Fibroblast of lung (primary cell): ENCODE results near the gene SAP30BP. TPM values are rescaled to one million over a fixed set of nuclear protein-coding genes. Genes with fewer than 3 reads are reported as not detected.

Experiments used
- DNase-seq, 2 donors: peaks; one replicate each; pipeline versions ENCODE4 v3.0.0 to v3.0.0-alpha.2; 2010; ENCODE audit warnings: low read depth in 2 of 2
- H2AFZ ChIP-seq: 2 replicates; pipeline ENCODE4 v1.5.1; 2012; ENCODE audit warnings: low read length, control low read depth, inconsistent platforms
- H3K27ac ChIP-seq: 2 replicates; pipeline ENCODE4 v1.5.1; 2011; ENCODE audit warnings: low read length, control low read depth; ENCODE audit not compliant: insufficient read depth
- H3K27me3 ChIP-seq: 2 replicates; pipeline ENCODE4 v1.5.1; 2011; ENCODE audit warnings: mild to moderate bottlenecking, low read length; ENCODE audit not compliant: control insufficient read depth, insufficient read depth
- H3K36me3 ChIP-seq: 2 replicates; pipeline ENCODE4 v1.5.1; 2011; ENCODE audit warnings: low read length; ENCODE audit not compliant: control insufficient read depth, insufficient read depth
- H3K4me1 ChIP-seq: 2 replicates; pipeline ENCODE4 v1.5.1; 2011; ENCODE audit warnings: low read length; ENCODE audit not compliant: control insufficient read depth, insufficient read depth; ENCODE audit errors: extremely low read depth
- H3K4me2 ChIP-seq: 2 replicates; pipeline ENCODE4 v1.5.1; 2011; ENCODE audit warnings: low read length, control low read depth; ENCODE audit not compliant: insufficient read depth; ENCODE audit errors: extremely low read depth
- H3K4me3 ChIP-seq, 4 experiments: fragments of 200-600 bp in 1 of 4; sonication (generic) in 1 of 4; replicated peaks in 1 of 4; 2 replicates each; pipeline ENCODE4 v1.5.1; 2011 to 2016; ENCODE audit warnings: low read length in 4 of 4, low read depth in 3 of 4, mild to moderate bottlenecking in 3 of 4, control low read depth in 2 of 4, inconsistent platforms in 1 of 4, mixed read lengths in 1 of 4; ENCODE audit not compliant: insufficient read depth in 1 of 4; ENCODE audit errors: control extremely low read depth in 1 of 4
- H3K79me2 ChIP-seq: 2 replicates; pipeline ENCODE4 v1.5.1; 2012; ENCODE audit warnings: mild to moderate bottlenecking, low read length, inconsistent platforms; ENCODE audit not compliant: control insufficient read depth, insufficient read depth
- H3K9ac ChIP-seq: 2 replicates; pipeline ENCODE4 v1.5.1; 2011; ENCODE audit warnings: mild to moderate bottlenecking, low read length, control low read depth; ENCODE audit not compliant: insufficient read depth
- H3K9me3 ChIP-seq: 2 replicates; pipeline ENCODE4 v1.5.1; 2012; ENCODE audit warnings: low read depth, low read length; ENCODE audit not compliant: control insufficient read depth, insufficient read depth
- H4K20me1 ChIP-seq: 2 replicates; pipeline ENCODE4 v1.5.1; 2011; ENCODE audit warnings: low read length; ENCODE audit not compliant: control insufficient read depth, insufficient read depth; ENCODE audit errors: extremely low read depth
- CTCF ChIP-seq, 2 donors: IDR thresholded peaks in 1 of 2; conservative IDR thresholded peaks in 1 of 2; 1 replicate in 1 of 2; 2 replicates in 1 of 2; pipeline ENCODE4 v1.5.1; 2011 to 2012; ENCODE audit warnings: low read length in 2 of 2, control low read depth in 1 of 2, inconsistent platforms in 1 of 2, low read depth in 1 of 2, mild to moderate bottlenecking in 1 of 2
- EZH2 ChIP-seq: IDR thresholded peaks from 2 replicates; pipeline ENCODE4 v1.5.1; 2012; ENCODE audit warnings: low read length, control low read depth, mild to moderate bottlenecking; ENCODE audit errors: missing control alignments
- polyA plus RNA-seq, 2 donors: library from polyadenylated mRNA; depleted of rRNA in 1 of 2; stranded (reverse) in 1 of 2; unstranded in 1 of 2; fragments of >200 nt; gene quantifications; 2 replicates each; pipeline ENCODE4 v1.2.1, GENCODE V29; 2011 to 2012; ENCODE audit warnings: missing spikeins in 1 of 2
- total RNA-seq: library from RNA; depleted of rRNA; stranded (reverse); fragments of >200 nt; gene quantifications from 2 replicates; pipeline ENCODE4 v1.2.1, GENCODE V29; 2014

The SAP30BP gene
- total and polyA plus RNA-seq, 2 donors (not counting 1 experiment from before 2014, with no cell fraction given) = 43.9 to 61.0 TPM

DNA sequence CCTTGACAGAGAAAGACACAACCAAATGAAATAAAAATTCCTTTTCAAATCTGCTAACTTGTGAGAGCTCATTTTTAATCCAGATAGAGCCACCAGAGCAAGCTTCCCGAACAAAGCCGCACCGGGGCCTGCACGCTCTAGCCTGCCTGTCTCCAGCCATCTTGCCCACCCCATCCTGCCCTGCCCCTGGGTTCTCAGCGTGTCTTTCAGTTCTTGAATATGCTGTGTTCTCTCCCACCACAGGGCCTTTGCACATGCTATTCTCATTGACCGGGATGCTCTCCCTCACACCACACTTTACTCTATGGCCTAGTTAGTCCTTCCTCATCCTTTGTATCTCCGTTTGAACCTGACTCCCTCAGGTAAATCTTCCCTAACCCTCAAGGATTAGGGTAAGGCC lies 19.2 kb upstream of the SAP30BP start:
- Histone ChIP-seq H3K4me2 (no peak overlapping the region), H3K9ac (no peak overlapping the region), H2AFZ (no peak overlapping the region), H3K27me3 (no peaks in the 10 kb centered on the region), H3K9me3 (no peaks in the 10 kb centered on the region), H3K4me3 (no peak overlapping the region), H3K79me2 (no peaks in the 10 kb centered on the region), H4K20me1 (no peaks in the 10 kb centered on the region), H3K4me1 (no peaks in the 10 kb centered on the region), H3K27ac (no peak overlapping the region), H3K36me3 (peaks cover 4% of the 10 kb centered on the region)
- DNase-seq = no peak
- TF ChIP-seq CTCF (conservative IDR thresholded peaks at IDR 0.05 in 1 of 2, IDR thresholded peaks at IDR 0.05 in 1 of 2; ENCODE audit: low read depth in 1 of 2, low read length in 2 of 2) = no peak
- TF ChIP-seq EZH2 = no peak

DNA sequence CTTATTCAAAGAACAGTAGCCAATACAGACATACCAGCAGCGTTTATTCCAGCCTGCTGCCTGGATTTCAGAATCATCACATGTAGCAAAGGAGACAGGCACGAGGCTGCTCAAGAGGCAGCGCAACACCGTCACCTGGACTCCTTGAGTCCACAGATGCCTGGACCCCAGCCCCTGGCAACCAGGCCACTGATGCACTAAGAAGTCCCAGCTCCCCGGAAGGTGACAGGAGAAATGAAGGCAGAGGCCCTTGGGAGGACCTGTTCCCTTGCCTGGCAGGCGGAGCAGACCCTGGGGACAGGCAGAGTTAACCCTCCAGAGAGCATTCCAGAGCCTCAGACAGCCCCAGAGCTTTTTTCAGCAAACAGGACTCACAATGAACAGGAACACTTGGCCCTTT lies 17.5 kb upstream of the SAP30BP start:
- H3K4me3 ChIP-seq = no peak overlapping the region
- H3K27me3 ChIP-seq = no peaks in the 10 kb centered on the region
- no peaks in the 10 kb centered on the region for H3K79me2 ChIP-seq
- TF ChIP-seq CTCF (conservative IDR thresholded peaks at IDR 0.05 in 1 of 2, IDR thresholded peaks at IDR 0.05 in 1 of 2; ENCODE audit: low read depth in 1 of 2, low read length in 2 of 2) = no peak
- TF ChIP-seq EZH2 = no peak
- H3K4me2 ChIP-seq = no peak overlapping the region
- no peak overlapping the region for H3K9ac ChIP-seq
- DNase-seq = no peak
- no peak overlapping the region for H2AFZ ChIP-seq
- H4K20me1 ChIP-seq = no peaks in the 10 kb centered on the region
- no peaks in the 10 kb centered on the region for H3K9me3 ChIP-seq
- no peak overlapping the region for H3K27ac ChIP-seq
- H3K4me1 ChIP-seq = no peaks in the 10 kb centered on the region
- peaks cover 5% of the 10 kb centered on the region for H3K36me3 ChIP-seq

- peaks cover 5% of the 10 kb centered on the region for H3K36me3 ChIP-seq
- no peak overlapping the region for H2AFZ ChIP-seq
- H3K9me3 ChIP-seq = no peaks in the 10 kb centered on the region
- H3K27me3 ChIP-seq = no peaks in the 10 kb centered on the region
- no peak overlapping the region for H3K9ac ChIP-seq
- no peaks in the 10 kb centered on the region for H3K4me1 ChIP-seq
- H3K4me3 ChIP-seq = no peak overlapping the region
- no peak overlapping the region for H3K4me2 ChIP-seq
- H3K27ac ChIP-seq = no peak overlapping the region
- H3K79me2 ChIP-seq = no peaks in the 10 kb centered on the region
- no peaks in the 10 kb centered on the region for H4K20me1 ChIP-seq
- DNase-seq = no peak
- no peak for TF ChIP-seq CTCF (conservative IDR thresholded peaks at IDR 0.05 in 1 of 2, IDR thresholded peaks at IDR 0.05 in 1 of 2; ENCODE audit: low read depth in 1 of 2, low read length in 2 of 2)
- TF ChIP-seq EZH2 = no peak
Observed at GRCh38 chr17:75650874-75651273, 16.3 kb upstream of the SAP30BP start.
